ENCODE measurements around the gene DNAH10.
"Not testable (repeated sequence)": the region's sequence is repeated elsewhere in the genome, so short reads cannot be mapped to it uniquely, and the experiment has no call there.

The DNAH10 gene

DNA sequence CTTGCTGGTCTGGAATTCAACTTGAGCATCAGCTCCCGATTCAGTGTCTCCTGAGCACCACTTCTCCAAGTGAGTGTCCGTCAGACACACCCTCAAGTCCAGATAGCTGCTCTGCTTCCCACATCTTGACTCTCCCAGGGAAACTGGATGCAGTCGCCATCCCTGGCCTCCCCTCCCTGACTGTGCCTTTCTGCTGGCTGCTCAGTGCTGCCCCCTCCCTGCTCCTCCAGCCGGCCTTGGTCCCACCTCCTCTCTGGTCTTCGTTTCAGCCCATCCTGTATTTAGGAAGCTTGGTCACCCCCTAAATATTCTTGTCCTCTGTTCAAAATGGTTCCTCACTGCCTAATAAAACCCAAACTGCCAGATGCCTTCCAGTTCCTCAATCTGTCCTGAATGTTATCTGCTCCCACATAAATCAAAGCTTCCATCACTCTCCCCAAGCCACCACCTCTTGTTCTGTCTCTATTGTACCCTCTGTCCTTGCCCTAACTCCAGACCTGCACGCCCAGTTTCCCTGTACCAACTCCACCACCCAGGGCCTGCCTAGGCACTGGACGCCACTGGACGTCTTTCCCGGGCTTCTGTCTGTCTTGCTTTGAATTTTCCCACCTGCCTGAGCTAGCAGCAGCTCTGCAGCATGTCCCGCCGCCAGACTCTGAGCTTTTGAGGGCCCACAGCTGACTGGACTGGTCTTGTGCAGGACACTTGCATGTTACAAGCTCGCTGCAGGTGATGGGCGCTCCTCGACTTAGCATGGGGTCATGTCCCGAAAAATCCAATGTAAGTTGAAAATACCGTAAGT is 176.8 kb downstream of the DNAH10 start:
- no peak for DNase-seq

DNA sequence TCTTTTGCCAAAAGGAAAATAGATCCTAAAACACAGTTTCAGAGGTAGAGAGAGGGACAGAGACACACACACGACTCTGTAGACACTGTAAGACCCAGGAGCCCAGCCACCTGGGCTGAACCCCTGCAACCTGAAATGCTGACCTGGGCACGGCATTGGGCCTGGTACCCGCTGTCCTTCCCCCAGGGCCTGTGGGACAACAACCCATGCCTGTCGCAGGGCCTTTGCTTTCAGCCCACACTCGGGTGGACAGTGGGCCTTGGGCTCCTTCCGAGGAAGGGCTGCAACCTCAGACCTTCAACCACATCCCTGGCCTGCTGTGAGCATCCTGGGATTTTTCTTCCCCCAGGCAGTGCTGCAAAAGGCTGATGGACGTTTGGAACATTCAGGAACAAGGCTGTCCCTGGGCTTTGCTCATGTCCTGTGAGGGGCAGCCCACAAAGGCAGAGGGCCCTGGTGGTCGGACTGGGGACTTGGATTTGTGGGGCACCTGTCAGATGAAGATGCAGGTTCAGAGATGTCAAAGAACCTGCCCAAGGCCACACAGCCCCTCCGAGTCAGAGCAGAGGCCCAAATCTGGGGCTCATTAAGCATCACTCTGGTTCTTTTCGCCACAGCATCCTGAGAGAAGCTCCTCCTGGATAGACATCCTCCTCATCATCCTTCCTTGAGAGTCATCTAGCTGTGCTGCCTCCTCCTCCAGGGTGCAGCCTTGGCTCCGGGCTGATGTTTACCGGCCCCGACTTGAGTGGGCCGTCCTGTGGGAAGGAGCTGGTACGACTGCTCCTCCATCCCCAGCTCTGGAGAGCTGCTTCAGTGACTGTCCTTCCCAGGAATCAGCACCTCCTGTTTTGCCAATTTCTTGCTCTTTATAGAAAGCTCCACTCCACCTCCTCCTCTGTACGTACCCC is 177.9 kb downstream of the DNAH10 start:
- no peak for DNase-seq

DNA sequence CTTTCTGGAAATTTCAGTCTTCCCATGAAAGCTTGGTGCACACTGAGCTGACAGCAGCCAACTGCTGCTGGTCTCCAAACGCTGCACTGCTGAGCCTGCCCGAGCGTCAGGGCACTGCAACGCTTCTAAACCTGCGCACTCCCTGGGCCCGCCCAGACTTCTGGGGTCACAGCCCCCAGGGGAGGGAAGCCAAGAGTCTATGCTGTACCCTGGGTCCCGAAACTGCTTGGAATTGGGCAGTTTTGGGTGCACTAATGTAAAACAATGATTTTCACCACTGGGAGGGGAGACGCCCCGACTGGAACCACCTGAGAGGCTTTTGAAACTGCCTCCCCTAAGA is 178.5 kb downstream of the DNAH10 start:
- no peak for DNase-seq

- no peak for DNase-seq
Observed at GRCh38 chr12:123941000-123941399, 178.9 kb downstream of the DNAH10 start.

GRCh38 chr12:123941624-123942237 is 179.6 kb downstream of the DNAH10 start:
- DNase-seq, result no peak

DNA sequence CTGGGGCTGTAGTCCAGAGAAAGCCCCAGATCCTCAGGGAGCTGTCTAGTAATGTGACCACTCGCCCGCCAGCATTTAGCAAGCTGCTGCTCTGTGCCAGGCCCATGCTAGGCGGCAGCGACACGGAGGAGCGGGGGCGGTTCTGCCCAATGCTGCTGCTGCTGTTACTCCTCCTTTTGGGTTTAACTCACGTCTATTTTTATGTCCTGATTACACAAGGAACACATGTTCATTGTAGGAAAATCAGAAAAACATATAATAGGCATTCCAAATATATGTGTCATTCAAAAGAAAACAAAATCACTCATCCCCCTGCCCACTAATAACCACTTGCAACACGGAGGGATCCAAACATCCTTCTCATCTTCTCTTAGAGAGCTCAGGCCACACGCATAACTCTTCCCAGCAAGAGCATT is 180.1 kb downstream of the DNAH10 start:
- no peak for DNase-seq

- DNase-seq, result no peak
Observed at GRCh38 chr12:123942911-123943648, 181.0 kb downstream of the DNAH10 start.

- DNase-seq, result no peak
Observed at GRCh38 chr12:123943816-123944215, 181.7 kb downstream of the DNAH10 start.

DNA sequence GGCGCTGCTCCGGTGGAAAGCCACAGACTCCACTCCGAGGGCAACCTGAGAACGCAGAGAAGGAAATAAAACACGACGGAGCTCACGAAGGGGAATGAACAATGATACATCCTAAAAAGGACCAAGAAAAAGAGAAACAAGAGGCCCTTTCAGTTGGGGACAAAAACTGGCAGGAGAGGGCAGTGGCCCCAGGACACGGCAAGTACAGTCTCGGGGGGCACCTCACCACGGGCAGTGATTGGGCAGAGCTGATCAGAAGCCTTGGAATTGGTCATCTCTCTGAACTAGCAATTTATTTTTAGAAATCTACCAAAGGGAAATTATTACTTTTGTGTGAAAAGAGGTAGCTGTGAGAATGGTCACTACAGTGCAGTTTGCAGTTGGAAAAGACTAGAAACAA is 182.6 kb downstream of the DNAH10 start:
- no peak for DNase-seq

GRCh38 chr12:123945287-123946151 is 183.4 kb downstream of the DNAH10 start:
- DNase-seq, result no peak

- no peak for DNase-seq
Observed at GRCh38 chr12:123946152-123946515, 184.0 kb downstream of the DNAH10 start.

DNA sequence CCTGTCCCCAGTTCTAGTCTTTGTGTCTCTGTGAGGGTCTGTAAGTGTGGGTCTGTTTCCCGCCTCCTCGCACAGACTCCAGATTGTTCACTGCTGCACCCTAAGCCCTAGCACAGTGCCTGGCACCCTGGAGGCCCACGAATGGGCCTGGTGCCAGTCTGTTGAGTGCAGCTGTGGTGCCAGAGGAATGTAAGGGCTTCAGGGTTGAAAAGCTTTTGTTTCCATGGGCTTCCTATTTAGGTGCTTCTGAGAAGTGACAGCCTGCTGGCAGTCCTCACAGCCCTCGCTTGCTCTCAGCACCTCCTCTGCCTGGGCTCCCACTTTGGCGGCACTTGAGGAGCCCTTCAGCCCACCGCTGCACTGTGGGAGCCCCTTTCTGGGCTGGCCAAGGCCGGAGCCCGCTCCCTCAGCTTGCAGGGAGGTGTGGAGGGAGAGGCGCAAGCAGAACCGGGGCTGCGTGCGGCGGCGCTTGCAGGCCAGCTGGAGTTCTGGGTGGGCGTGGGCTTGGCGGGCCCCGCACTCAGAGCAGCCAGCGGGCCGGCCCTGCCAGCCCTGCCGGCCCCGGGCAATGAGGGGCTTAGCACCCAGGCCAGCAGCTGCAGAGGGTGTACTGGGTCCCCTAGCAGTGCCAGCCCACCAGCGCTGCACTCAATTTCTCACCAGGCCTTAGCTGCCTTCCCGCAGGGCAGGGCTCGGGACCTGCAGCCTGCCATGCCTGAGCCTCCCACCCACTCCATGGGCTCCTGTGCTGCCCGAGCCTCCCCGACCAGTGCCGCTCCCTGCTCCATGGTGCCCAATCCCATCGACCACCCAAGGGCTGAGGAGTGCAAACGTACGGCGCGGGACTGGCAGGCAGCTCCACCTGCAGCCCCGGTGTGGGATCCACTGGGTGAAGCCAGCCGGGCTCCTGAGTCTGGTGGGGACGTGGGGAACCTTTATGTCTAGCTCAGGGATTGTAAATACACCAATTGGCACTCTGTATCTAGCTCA is 184.7 kb downstream of the DNAH10 start:
- not testable (repeated sequence) for DNase-seq

GRCh38 chr12:123947531-123947930 is 185.4 kb downstream of the DNAH10 start:
- not testable (repeated sequence) for DNase-seq

- DNase-seq, result no peak
Observed at GRCh38 chr12:123948401-123948795, 186.3 kb downstream of the DNAH10 start.

DNA sequence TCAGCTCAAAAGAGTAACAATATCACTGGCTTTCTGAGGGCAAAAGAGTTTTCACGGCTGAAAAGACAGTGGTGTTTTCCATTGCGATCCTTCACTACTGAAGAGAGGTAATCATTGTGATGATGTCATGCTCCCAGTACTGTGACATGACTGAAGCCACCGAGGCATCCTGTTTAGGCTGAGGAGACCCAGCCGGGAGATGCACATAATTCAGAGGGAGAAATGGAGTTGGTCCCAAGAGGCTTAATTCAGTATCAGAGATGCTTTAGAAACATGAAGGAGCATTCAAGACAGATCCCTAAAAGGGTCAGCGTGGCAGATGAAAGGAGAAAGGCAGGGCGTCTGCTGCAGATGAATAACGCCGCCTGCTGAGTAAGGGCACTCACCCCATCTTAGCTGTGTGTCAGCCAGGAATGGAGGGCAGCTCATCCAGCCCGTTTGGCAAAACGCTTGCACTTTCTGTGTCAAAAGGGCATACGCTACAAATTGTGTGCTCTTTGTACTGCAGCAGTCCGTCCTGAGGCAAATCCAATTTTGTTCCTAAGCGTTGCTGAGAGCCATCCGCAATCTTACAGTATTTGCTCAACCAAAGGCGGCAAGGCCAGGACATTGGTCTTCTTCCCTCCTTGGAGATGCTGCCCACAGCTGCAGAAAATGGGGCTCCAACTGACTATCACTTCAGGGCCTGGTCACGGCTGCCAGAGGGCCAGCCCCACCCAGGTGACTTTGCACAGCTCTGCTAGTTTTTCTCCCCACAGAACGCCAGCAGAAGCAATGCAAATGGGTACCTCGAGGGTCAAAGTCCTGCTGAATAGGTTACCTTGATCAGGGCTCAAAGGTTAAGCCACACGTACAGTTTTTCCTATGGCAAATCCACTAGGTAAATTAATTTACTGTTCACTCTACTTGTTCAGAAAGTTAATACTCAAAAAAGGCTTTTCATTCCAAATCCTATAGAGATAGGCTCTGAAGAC is 187.0 kb downstream of the DNAH10 start:
- no peak for DNase-seq

GRCh38 chr12:123949770-123950165 is 187.7 kb downstream of the DNAH10 start:
- no peak for DNase-seq

GRCh38 chr12:123950476-123951349 is 188.6 kb downstream of the DNAH10 start:
- no peak for DNase-seq

DNA sequence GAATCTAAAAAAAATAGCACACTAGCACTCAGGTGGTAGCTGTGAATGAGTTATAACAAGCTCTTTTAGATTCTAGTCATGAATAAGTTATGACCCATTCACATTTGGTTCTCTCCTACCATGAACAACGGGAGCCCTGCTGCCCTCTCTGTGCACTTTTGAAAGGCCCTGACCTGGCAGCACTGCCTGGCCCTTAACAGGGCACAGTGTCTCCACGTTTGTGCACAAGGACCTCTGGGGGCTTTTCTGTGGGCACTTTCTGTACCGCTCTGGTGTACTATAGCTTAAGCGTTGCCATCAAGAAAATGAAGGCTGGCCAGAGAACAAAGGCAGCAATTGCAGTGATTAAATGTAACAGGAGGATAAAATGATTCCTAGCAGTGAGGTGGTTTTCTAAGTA is 189.4 kb downstream of the DNAH10 start:
- DNase-seq, result no peak

Data from SW 1271 (cell line).